ENCODE data around the gene CCDC120.
A peak's percentile ranks its signal among the peaks of the same experiment; 100 is the strongest.

Gene CCDC120

GRCh38 chrX:49058794-49059193 is at the start of gene CCDC120:
Gene CCDC120, plus strand, starts transcription at chrX:49058999. Its CDS starts 3,043 bp downstream, at chrX:49062042.
- DNase-seq (ENCODE audit: low read depth), result no peak

GRCh38 chrX:49019050-49019449 is 39.7 kb upstream of the CCDC120 start:
- DNase-seq (ENCODE audit: low read depth), result no peak

GRCh38 chrX:49019599-49020249 is 39.1 kb upstream of the CCDC120 start:
- DNase-seq (ENCODE audit: low read depth), result no peak

DNA sequence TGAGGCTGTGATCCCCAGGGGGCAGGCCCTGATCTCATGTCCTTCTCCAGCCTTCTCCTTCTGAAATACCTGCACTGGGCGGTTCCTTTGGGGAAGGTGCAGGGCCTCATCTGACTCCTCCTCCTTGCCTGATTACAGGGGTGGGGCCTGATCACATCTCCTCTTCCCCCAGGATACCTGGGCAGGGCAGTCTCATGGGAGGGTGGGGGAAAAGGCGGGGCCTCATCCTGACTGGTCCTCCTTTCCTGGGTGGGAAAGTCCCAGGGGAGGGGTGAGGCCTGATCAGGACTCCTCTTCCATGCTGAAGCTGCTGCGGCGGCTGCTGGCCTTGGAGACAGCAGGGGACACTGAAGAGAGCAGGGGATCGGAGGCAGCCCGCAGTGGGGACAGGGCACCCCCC is 28.9 kb upstream of the CCDC120 start:
- no peak for DNase-seq (ENCODE audit: low read depth)

- DNase-seq (ENCODE audit: low read depth), result no peak
These were observed 28.5 kb upstream of the CCDC120 start for GRCh38 chrX:49030283-49030682.

DNA sequence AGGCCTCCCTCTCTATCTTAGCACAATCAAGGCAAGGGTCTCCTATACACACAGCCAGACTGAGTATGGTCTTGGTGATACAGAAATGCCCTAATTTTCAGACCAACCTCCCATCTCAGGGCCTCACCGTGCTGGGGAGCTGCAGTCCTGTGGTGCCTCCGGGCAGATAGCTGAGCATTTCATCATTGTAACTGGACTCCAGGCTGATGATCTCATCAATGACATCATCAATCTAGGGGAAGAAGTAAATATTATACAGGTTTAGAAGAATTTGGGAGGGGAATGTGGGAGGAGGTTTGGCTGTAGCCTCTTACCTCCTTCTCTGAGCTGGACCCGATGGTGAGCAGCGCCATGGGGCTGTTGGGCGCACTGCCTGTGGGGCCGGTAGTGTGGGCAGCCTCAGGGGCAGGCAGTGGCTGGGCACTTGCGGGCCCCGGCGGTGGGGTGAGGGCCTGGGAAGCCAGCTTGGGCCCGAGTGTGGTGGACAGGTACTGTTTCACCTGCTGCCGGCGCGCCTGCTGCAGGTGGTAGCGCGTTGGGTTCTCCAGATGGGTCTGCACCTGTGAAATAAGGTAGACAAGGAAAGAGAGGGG is 20.8 kb upstream of the CCDC120 start:
- peak; percentile 75 for DNase-seq (ENCODE audit: low read depth)

GRCh38 chrX:49039598-49040375 is 19.0 kb upstream of the CCDC120 start:
- peak; percentile 93 for DNase-seq (ENCODE audit: low read depth)

DNA sequence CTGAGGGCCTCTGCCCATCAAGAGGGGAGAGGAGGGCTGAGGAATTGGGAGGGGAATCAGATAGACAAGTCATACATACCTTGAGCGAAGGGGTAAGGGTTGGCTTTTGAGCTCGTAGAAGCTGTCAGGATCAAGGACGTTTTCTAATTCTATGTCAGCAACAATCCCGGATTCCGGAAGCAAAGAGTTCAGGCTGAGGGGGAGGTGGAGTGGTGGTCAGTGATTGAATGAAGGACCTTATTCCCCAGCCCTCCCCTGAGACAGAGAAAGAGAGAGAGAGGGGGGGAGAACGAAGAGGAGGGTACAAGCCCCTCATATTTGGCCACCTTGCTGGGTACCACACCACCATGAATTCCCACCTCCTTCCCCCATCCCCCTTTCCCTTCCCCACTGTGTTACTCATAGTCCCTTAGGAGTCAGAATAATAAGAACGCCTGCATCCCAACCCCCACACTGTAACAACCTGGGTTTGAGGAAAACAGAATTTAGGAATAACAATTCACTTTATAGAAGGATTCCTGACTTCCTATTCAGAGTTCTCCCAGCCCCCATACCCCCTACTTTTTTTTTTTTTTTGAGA is 18.3 kb upstream of the CCDC120 start:
- DNase-seq (ENCODE audit: low read depth), result peak; percentile 26

GRCh38 chrX:49041744-49042580 is 16.8 kb upstream of the CCDC120 start:
- peak; percentile 65 for DNase-seq (ENCODE audit: low read depth)

GRCh38 chrX:49042581-49043219 is 16.1 kb upstream of the CCDC120 start:
- no peak for DNase-seq (ENCODE audit: low read depth)

GRCh38 chrX:49043220-49043986 is 15.4 kb upstream of the CCDC120 start, which contains the start of gene TFE3:
Gene TFE3, minus strand, starts transcription at chrX:49043357. Its CDS starts 131 bp downstream, at chrX:49043226.
- DNase-seq (ENCODE audit: low read depth), result peak; percentile 97

GRCh38 chrX:49043987-49044281 is 14.9 kb upstream of the CCDC120 start:
- no peak for DNase-seq (ENCODE audit: low read depth)

- DNase-seq (ENCODE audit: low read depth), result peak; percentile 45
These were observed 5.4 kb upstream of the CCDC120 start for GRCh38 chrX:49053223-49054072.

DNA sequence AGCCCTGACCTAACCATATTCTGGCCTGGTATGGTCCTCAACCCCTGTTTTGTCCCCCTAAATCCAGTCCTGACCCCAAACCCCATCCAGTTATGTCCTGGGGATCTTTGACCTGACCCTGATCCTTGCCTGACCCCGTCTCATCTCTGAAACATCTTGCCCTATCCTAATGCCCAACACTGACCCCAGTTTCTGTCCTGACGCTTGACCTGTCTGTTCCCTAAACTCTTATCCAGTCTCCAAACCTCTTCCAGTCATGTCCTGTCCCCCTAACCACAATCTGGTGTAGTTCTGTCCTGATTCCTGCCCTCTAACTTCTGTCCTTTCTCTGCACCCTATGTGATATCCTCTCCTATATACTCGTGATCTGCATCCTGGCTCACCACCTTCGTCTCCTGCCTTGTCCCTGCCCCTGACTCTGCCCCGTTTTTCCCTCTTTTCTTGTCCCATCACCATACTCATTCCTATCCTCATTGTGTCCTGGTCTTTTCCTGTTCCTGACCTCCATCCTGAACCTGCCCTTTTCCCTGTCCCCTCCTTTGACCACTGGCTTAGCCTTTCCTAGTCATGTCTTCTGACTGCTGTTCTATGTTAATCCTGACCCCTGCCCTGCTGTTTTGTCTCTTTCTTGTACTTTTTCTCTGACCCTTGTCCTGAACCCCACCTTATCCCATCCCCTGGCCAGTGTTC is 4.6 kb upstream of the CCDC120 start:
- no peak for DNase-seq (ENCODE audit: low read depth)

- no peak for DNase-seq (ENCODE audit: low read depth)
These were observed 402 bp downstream of the CCDC120 start for GRCh38 chrX:49059201-49059600.

GRCh38 chrX:49059681-49060085 is 884 bp downstream of the CCDC120 start:
- no peak for DNase-seq (ENCODE audit: low read depth)

DNA sequence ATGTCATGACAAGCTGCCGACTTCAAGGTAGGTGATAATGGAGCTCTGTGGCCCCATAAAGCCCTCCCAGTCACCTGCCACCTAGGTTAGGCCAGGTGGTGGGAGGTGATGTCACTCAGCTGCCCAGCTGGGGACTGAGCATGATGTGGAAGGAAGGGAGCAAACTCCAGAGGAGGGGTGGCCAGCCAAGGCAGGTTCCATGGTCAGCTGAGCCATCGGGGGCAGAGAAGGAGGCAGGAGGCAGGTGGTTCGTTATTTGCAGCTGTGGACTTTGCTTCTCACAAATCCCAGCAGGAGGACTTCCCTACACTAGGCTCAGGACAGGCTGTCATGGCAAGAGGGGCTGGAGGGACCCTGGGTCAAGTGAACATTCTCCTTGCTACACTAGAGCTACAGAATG is 2.1 kb downstream of the CCDC120 start:
- DNase-seq (ENCODE audit: low read depth), result no peak

- DNase-seq (ENCODE audit: low read depth), result no peak
These were observed 2.7 kb downstream of the CCDC120 start for GRCh38 chrX:49061490-49061889.

- no peak for DNase-seq (ENCODE audit: low read depth)
These were observed 3.1 kb downstream of the CCDC120 start for GRCh38 chrX:49061916-49062315.
